ENCODE measurements around the gene NT5DC4. TPM values are rescaled to one million over a fixed set of nuclear protein-coding genes. Genes with fewer than 3 reads are reported as not detected.

The NT5DC4 gene
- total RNA-seq, 4 donors from 2014 or later = 0.27 TPM; not detected in 3

GRCh38 chr2:112680666-112681101, 40.1 kb upstream of the NT5DC4 start:
- peaks cover 0 to 18% (median 0%) of the 10 kb centered on the region in 3 donors for H3K4me1 ChIP-seq
- H3K4me3 ChIP-seq = no peak overlapping the region
- no peak for ATAC-seq
- 64% methylated on average over 4 of the region's 5 CpGs; no CpG with 5 or more reads in 1 of the 2 donors for WGBS, 2 donors (ENCODE audit: low coverage in 1 of 2)
- TF ChIP-seq EP300 (IDR thresholded peaks at IDR 0.05) (no peak), POLR2A (IDR thresholded peaks at IDR 0.05) (no peak), CTCF (IDR thresholded peaks at IDR 0.05) (no peak), POLR2AphosphoS5 (IDR thresholded peaks at IDR 0.05) (no peak)
- H3K27ac ChIP-seq = peak overlapping the region in 2 of 4 donors; percentile 0 to 38
- H3K36me3 ChIP-seq = no peaks in the 10 kb centered on the region
- H3K9me3 ChIP-seq = no peaks in the 10 kb centered on the region
- H3K27me3 ChIP-seq = no peaks in the 10 kb centered on the region

- H3K27me3 ChIP-seq = no peaks in the 10 kb centered on the region
- H3K27ac ChIP-seq = no peak overlapping the region
- H3K9me3 ChIP-seq = no peaks in the 10 kb centered on the region
- no peak overlapping the region for H3K4me3 ChIP-seq
- TF ChIP-seq CTCF (IDR thresholded peaks at IDR 0.05) = no peak
- H3K4me1 ChIP-seq = peaks cover 0 to 18% (median 0%) of the 10 kb centered on the region in 3 donors
- ATAC-seq = no peak
- H3K36me3 ChIP-seq = no peaks in the 10 kb centered on the region
- 76 to 100% methylated on average over 1 to 4 of the region's 7 CpGs for WGBS, 2 donors (ENCODE audit: low coverage in 1 of 2)
Measured at GRCh38 chr2:112682101-112682500, 38.7 kb upstream of the NT5DC4 start.

GRCh38 chr2:112683550-112684414, 37.0 kb upstream of the NT5DC4 start:
- TF ChIP-seq POLR2A (IDR thresholded peaks at IDR 0.05) (no peak), EP300 (IDR thresholded peaks at IDR 0.05) (no peak), CTCF (IDR thresholded peaks at IDR 0.05) (no peak), POLR2AphosphoS5 (IDR thresholded peaks at IDR 0.05) (no peak)
- 84 to 100% methylated on average over 2 to 3 of the region's 12 CpGs for WGBS, 2 donors (ENCODE audit: low coverage in 1 of 2)
- no peaks in the 10 kb centered on the region for H3K27me3 ChIP-seq
- no peaks in the 10 kb centered on the region for H3K36me3 ChIP-seq
- H3K4me1 ChIP-seq = peaks cover 0 to 18% (median 0%) of the 10 kb centered on the region in 3 donors
- no peaks in the 10 kb centered on the region for H3K9me3 ChIP-seq
- H3K4me3 ChIP-seq = no peak overlapping the region
- no peak overlapping the region for H3K27ac ChIP-seq
- ATAC-seq = no peak

- H3K9me3 ChIP-seq = no peaks in the 10 kb centered on the region
- WGBS, 2 donors (ENCODE audit: low coverage in 1 of 2) = 51 to 55% methylated on average over 3 of the region's 3 CpGs
- no peak overlapping the region for H3K4me3 ChIP-seq
- peaks cover 0 to 15% (median 0%) of the 10 kb centered on the region in 3 donors for H3K4me1 ChIP-seq
- no peaks in the 10 kb centered on the region for H3K27me3 ChIP-seq
- no peak for ATAC-seq
- H3K27ac ChIP-seq = no peak overlapping the region
- TF ChIP-seq CTCF (IDR thresholded peaks at IDR 0.05) (no peak), POLR2AphosphoS5 (IDR thresholded peaks at IDR 0.05) (no peak)
- no peaks in the 10 kb centered on the region for H3K36me3 ChIP-seq
Measured at GRCh38 chr2:112684415-112684775, 36.4 kb upstream of the NT5DC4 start.

- no peaks in the 10 kb centered on the region for H3K27me3 ChIP-seq
- no peaks in the 10 kb centered on the region for H3K9me3 ChIP-seq
- H3K27ac ChIP-seq = no peak overlapping the region
- TF ChIP-seq CTCF (IDR thresholded peaks at IDR 0.05) (no peak), POLR2AphosphoS5 (IDR thresholded peaks at IDR 0.05) (no peak), EP300 (IDR thresholded peaks at IDR 0.05) (no peak), POLR2A (IDR thresholded peaks at IDR 0.05) (no peak)
- H3K4me1 ChIP-seq = peaks cover 0 to 8% (median 0%) of the 10 kb centered on the region in 3 donors
- H3K4me3 ChIP-seq = no peak overlapping the region
- no peaks in the 10 kb centered on the region for H3K36me3 ChIP-seq
- WGBS, 2 donors (ENCODE audit: low coverage in 1 of 2) = 63 to 85% methylated on average over 2 to 4 of the region's 4 CpGs
- no peak for ATAC-seq
Measured at GRCh38 chr2:112685271-112685884, 35.4 kb upstream of the NT5DC4 start.

All from gastroesophageal sphincter (tissue), 4 donors.